Measurements from ENCODE around the gene PTCD2.

- TF ChIP-seq POLR2AphosphoS5 (IDR thresholded peaks at IDR 0.05; ENCODE audit: low read depth, low read length) (no peak), FOXP2 (optimal IDR thresholded peaks at IDR 0.05; ENCODE audit: borderline replicate concordance, extremely low read depth, extremely low read length, insufficient read depth) (no peak), TAF1 (IDR thresholded peaks at IDR 0.05; ENCODE audit: borderline replicate concordance, insufficient read depth, low read length) (no peak), SIN3A (IDR thresholded peaks at IDR 0.05; ENCODE audit: borderline replicate concordance, insufficient read depth, low read length) (no peak)
- TF ChIP-seq, protein P1, sequence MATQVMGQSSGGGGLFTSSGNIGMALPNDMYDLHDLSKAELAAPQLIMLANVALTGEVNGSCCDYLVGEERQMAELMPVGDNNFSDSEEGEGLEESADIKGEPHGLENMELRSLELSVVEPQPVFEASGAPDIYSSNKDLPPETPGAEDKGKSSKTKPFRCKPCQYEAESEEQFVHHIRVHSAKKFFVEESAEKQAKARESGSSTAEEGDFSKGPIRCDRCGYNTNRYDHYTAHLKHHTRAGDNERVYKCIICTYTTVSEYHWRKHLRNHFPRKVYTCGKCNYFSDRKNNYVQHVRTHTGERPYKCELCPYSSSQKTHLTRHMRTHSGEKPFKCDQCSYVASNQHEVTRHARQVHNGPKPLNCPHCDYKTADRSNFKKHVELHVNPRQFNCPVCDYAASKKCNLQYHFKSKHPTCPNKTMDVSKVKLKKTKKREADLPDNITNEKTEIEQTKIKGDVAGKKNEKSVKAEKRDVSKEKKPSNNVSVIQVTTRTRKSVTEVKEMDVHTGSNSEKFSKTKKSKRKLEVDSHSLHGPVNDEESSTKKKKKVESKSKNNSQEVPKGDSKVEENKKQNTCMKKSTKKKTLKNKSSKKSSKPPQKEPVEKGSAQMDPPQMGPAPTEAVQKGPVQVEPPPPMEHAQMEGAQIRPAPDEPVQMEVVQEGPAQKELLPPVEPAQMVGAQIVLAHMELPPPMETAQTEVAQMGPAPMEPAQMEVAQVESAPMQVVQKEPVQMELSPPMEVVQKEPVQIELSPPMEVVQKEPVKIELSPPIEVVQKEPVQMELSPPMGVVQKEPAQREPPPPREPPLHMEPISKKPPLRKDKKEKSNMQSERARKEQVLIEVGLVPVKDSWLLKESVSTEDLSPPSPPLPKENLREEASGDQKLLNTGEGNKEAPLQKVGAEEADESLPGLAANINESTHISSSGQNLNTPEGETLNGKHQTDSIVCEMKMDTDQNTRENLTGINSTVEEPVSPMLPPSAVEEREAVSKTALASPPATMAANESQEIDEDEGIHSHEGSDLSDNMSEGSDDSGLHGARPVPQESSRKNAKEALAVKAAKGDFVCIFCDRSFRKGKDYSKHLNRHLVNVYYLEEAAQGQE (IDR thresholded peaks at IDR 0.05; ENCODE audit: insufficient read depth in 1 of 2, low read depth in 2 of 2, low read length in 2 of 2): no peak
Measured at GRCh38 chr5:72364171-72364570, 44.0 kb downstream of the PTCD2 start.
